Hepatocyte (in vitro differentiated cells): ENCODE measurements around the gene PEX6.

Experiments
- EZH2 ChIP-seq: fragments of 200-600 bp; sonication (generic); IDR thresholded peaks from 2 replicates; pipeline ENCODE4 v1.6.1; 2016; ENCODE audit warnings: antibody characterized with exemption, mild to moderate bottlenecking, borderline replicate concordance
- EZH2phosphoT487 ChIP-seq: fragments of 200-600 bp; sonication (generic); IDR thresholded peaks from one replicate; pipeline ENCODE4 v1.6.1; 2018; ENCODE audit warnings: antibody characterized with exemption, mild to moderate bottlenecking, low read depth, moderate library complexity; ENCODE audit not compliant: unreplicated experiment, severe bottlenecking
- TF ChIP-seq, protein P1 (sequence below): fragments of 200-600 bp; sonication (generic); IDR thresholded peaks from 2 replicates; pipeline ENCODE4 v1.5.1; 2016; ENCODE audit warnings: antibody characterized with exemption, mild to moderate bottlenecking; ENCODE audit not compliant: poor library complexity

DNA sequence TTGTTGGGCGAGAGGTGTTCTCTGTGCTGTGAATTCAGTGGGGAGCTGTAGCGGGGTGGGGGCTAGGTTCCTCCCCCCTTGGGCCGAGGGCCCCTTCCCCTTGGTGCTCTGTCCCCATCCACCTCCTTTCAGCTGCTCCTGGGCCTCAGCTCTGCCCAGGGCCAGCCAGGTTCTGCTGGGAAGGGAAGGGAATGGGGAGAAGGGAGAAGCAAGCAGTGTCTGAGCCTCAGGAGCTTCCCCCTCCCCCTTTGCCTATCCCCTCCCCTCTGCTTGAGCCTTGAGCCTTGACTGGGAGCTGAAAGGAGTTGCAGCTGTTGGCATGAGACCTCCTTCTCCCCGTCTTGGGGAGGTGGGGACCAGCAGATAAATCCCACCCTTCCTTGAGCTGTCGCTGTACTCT is 41.9 kb upstream of the PEX6 start:
- TF ChIP-seq EZH2 (no peak), EZH2phosphoT487 (no peak)
- TF ChIP-seq, protein P1, sequence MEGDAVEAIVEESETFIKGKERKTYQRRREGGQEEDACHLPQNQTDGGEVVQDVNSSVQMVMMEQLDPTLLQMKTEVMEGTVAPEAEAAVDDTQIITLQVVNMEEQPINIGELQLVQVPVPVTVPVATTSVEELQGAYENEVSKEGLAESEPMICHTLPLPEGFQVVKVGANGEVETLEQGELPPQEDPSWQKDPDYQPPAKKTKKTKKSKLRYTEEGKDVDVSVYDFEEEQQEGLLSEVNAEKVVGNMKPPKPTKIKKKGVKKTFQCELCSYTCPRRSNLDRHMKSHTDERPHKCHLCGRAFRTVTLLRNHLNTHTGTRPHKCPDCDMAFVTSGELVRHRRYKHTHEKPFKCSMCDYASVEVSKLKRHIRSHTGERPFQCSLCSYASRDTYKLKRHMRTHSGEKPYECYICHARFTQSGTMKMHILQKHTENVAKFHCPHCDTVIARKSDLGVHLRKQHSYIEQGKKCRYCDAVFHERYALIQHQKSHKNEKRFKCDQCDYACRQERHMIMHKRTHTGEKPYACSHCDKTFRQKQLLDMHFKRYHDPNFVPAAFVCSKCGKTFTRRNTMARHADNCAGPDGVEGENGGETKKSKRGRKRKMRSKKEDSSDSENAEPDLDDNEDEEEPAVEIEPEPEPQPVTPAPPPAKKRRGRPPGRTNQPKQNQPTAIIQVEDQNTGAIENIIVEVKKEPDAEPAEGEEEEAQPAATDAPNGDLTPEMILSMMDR = no peak
